K562 (cell line): ENCODE measurements around the gene TEX54. TPM values are rescaled to one million over a fixed set of nuclear protein-coding genes. Genes with fewer than 3 reads are reported as not detected.
A peak's percentile ranks its signal among the peaks of the same experiment; 100 is the strongest.

Experiments
- ARID1B ChIP-seq: fragments of 450-650 bp; IDR thresholded peaks from 2 replicates; pipeline ENCODE4 v1.6.1; 2016; ENCODE audit warnings: antibody characterized with exemption, mild to moderate bottlenecking, inconsistent platforms
- CHCHD3 ChIP-seq: fragments of 250-450 bp; sonication (Bioruptor Pico); IDR thresholded peaks from 2 replicates; pipeline ENCODE4 v2.1.2; 2022; ENCODE audit warnings: mild to moderate bottlenecking
- FOXA3 ChIP-seq, 2 experiments: fragments of 450-650 bp in 1 of 2; sonication (generic) in 1 of 2; formaldehyde crosslinking; IDR thresholded peaks in 1 of 2; conservative IDR thresholded peaks in 1 of 2; 2 replicates each; pipeline versions ENCODE4 v1.4.0 to v1.8.0; 2020 to 2022; ENCODE audit warnings: mild to moderate bottlenecking in 2 of 2, missing genetic modification reagents in 1 of 2
- FOXJ3 ChIP-seq: sonication (generic); formaldehyde crosslinking; IDR thresholded peaks from 2 replicates; pipeline ENCODE4 v1.4.0; 2020; ENCODE audit warnings: mild to moderate bottlenecking, missing genetic modification reagents
- HMGN3 ChIP-seq: IDR thresholded peaks from 2 replicates; pipeline ENCODE4 v1.6.1; 2011; ENCODE audit warnings: borderline replicate concordance, low read depth, mild to moderate bottlenecking, mixed read lengths, low read length; ENCODE audit not compliant: insufficient read length; ENCODE audit errors: extremely low read depth
- IFI16 ChIP-seq: fragments of 250-450 bp; sonication (Bioruptor Pico); IDR thresholded peaks from 2 replicates; pipeline ENCODE4 v2.1.2; 2022; ENCODE audit warnings: mild to moderate bottlenecking, inconsistent platforms
- KAT8 ChIP-seq: fragments of 450-650 bp; IDR thresholded peaks from 2 replicates; pipeline ENCODE4 v1.6.1; 2016; ENCODE audit warnings: low read depth, mild to moderate bottlenecking
- RAD21 ChIP-seq, 2 experiments: fragments of 250-450 bp in 1 of 2; fragments of 450-650 bp in 1 of 2; sonication (Bioruptor Pico) in 1 of 2; formaldehyde crosslinking in 1 of 2; IDR thresholded peaks in 1 of 2; conservative IDR thresholded peaks in 1 of 2; 2 replicates each; pipeline versions ENCODE4 v1.4.0 to v1.8.0; 2020 to 2022; ENCODE audit warnings: mild to moderate bottlenecking in 2 of 2, moderate library complexity in 1 of 2
- SMARCB1 ChIP-seq: IDR thresholded peaks from 2 replicates; pipeline ENCODE4 v1.6.1; 2011; ENCODE audit warnings: improper control_type of control experiment, low read depth; ENCODE audit not compliant: insufficient read length
- ZNF384 ChIP-seq: IDR thresholded peaks from 2 replicates; pipeline ENCODE4 v1.6.1; 2012; ENCODE audit warnings: low read depth, low read length, improper control_type of control experiment
- polyA plus RNA-seq, 8 experiments: library from polyadenylated mRNA; depleted of rRNA in 4 of 8; stranded (reverse) in 5 of 8; unstranded in 3 of 8; fragments of >200 nt; fragmentation: Nextera tagmentation in 2 of 8; fragmentation: Illumina TruSeq in 1 of 8; extraction: Ambion mirVana in 2 of 8; extraction: Trizol in 1 of 8; gene quantifications; 2 replicates each; pipeline versions ENCODE4 v1.2.1 to v1.2.3, GENCODE V29; 2011 to 2014; ENCODE audit warnings: inconsistent platforms in 1 of 8, missing spikeins in 1 of 8
- total RNA-seq, 7 experiments: library from RNA; depleted of rRNA in 6 of 7; stranded (reverse); fragments of >200 nt in 6 of 7; fragmentation: Illumina TruSeq in 2 of 7; extraction: Trizol in 2 of 7; gene quantifications; 2 replicates each; pipeline versions ENCODE4 v1.2.1 to v1.2.3, GENCODE V29; 2011 to 2021; ENCODE audit warnings: low replicate concordance in 1 of 7
- TF ChIP-seq, protein P1 (sequence below): sonication (generic); formaldehyde crosslinking; IDR thresholded peaks from 2 replicates; pipeline ENCODE4 v1.4.0; 2020; ENCODE audit warnings: mild to moderate bottlenecking, missing genetic modification reagents
- TF ChIP-seq, protein P2 (sequence below): fragments of 450-650 bp; IDR thresholded peaks from 2 replicates; pipeline ENCODE4 v1.6.1; 2016; ENCODE audit warnings: borderline replicate concordance
- TF ChIP-seq, protein P3 (sequence below): fragments of 450-650 bp; IDR thresholded peaks from 2 replicates; pipeline ENCODE4 v1.6.1; 2016; ENCODE audit warnings: low read depth

The TEX54 gene
- total and polyA plus RNA-seq, 9 of the 15 experiments (the other 6 are each of a cell fraction or from before 2014, with no cell fraction given), result not detected

DNA sequence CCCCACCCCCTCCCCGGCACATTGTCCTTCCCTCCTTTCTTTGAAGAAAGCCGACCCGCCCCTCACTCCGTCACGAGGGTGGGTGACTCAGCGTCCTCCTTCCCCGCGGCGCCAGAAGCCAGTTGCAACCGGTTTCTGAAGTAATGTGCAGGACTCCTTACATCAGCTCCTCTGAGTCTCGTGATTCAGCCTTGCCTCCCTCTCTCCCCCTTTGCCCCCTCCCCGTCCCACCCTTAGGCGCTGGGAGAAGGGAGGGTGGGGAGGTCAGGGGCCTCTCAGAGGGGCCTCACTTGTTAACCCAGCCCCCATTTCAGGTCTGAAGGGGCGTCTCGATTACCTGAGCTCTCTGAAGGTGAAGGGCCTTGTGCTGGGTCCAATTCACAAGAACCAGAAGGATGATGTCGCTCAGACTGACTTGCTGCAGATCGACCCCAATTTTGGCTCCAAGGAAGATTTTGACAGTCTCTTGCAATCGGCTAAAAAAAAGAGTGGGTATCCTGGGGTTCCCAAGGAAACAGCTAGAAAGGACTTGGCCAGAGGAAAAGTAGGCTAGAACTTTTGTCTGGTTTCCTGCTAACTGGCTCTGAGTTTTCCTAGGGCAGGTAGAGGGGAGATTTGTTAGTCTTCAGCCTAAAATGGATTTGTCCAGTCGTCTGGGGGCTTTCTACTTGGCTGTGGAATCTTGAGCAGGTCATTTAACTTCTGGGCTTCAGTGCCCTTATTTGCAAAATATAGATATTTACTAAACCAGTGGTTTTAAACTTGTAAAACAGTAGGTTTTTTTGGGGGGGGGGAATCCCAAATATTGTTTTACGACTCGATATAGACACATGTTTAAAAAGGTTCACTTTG, 49.2 kb upstream of the TEX54 start (continued):
- TF ChIP-seq FOXA3 (CRISPR knock-in tag; conservative IDR thresholded peaks at IDR 0.05 in 1 of 2, IDR thresholded peaks at IDR 0.05 in 1 of 2) (no peak), RAD21 (CRISPR knock-in tag; conservative IDR thresholded peaks at IDR 0.05 in 1 of 2, IDR thresholded peaks at IDR 0.05 in 1 of 2) (0 out of 4 replicates have a peak, but pooled peaks of 1 of the 2 experiments have one; percentile 2), KAT8 (no peak), ARID1B (peak; percentile 35; the same call in 1 of the 2 replicates), ZNF384 (0 out of 2 replicates have a peak, but pooled peaks have one; percentile 1), SMARCB1 (no peak), FOXJ3 (no peak), IFI16 (CRISPR knock-in tag) (no peak), CHCHD3 (CRISPR knock-in tag) (0 out of 2 replicates have a peak, but pooled peaks have one; percentile 29), HMGN3 (no peak)
- TF ChIP-seq, protein P1, sequence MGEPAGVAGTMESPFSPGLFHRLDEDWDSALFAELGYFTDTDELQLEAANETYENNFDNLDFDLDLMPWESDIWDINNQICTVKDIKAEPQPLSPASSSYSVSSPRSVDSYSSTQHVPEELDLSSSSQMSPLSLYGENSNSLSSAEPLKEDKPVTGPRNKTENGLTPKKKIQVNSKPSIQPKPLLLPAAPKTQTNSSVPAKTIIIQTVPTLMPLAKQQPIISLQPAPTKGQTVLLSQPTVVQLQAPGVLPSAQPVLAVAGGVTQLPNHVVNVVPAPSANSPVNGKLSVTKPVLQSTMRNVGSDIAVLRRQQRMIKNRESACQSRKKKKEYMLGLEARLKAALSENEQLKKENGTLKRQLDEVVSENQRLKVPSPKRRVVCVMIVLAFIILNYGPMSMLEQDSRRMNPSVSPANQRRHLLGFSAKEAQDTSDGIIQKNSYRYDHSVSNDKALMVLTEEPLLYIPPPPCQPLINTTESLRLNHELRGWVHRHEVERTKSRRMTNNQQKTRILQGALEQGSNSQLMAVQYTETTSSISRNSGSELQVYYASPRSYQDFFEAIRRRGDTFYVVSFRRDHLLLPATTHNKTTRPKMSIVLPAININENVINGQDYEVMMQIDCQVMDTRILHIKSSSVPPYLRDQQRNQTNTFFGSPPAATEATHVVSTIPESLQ, result no peak
- TF ChIP-seq, protein P2, sequence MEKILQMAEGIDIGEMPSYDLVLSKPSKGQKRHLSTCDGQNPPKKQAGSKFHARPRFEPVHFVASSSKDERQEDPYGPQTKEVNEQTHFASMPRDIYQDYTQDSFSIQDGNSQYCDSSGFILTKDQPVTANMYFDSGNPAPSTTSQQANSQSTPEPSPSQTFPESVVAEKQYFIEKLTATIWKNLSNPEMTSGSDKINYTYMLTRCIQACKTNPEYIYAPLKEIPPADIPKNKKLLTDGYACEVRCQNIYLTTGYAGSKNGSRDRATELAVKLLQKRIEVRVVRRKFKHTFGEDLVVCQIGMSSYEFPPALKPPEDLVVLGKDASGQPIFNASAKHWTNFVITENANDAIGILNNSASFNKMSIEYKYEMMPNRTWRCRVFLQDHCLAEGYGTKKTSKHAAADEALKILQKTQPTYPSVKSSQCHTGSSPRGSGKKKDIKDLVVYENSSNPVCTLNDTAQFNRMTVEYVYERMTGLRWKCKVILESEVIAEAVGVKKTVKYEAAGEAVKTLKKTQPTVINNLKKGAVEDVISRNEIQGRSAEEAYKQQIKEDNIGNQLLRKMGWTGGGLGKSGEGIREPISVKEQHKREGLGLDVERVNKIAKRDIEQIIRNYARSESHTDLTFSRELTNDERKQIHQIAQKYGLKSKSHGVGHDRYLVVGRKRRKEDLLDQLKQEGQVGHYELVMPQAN, result no peak
- TF ChIP-seq, protein P3, sequence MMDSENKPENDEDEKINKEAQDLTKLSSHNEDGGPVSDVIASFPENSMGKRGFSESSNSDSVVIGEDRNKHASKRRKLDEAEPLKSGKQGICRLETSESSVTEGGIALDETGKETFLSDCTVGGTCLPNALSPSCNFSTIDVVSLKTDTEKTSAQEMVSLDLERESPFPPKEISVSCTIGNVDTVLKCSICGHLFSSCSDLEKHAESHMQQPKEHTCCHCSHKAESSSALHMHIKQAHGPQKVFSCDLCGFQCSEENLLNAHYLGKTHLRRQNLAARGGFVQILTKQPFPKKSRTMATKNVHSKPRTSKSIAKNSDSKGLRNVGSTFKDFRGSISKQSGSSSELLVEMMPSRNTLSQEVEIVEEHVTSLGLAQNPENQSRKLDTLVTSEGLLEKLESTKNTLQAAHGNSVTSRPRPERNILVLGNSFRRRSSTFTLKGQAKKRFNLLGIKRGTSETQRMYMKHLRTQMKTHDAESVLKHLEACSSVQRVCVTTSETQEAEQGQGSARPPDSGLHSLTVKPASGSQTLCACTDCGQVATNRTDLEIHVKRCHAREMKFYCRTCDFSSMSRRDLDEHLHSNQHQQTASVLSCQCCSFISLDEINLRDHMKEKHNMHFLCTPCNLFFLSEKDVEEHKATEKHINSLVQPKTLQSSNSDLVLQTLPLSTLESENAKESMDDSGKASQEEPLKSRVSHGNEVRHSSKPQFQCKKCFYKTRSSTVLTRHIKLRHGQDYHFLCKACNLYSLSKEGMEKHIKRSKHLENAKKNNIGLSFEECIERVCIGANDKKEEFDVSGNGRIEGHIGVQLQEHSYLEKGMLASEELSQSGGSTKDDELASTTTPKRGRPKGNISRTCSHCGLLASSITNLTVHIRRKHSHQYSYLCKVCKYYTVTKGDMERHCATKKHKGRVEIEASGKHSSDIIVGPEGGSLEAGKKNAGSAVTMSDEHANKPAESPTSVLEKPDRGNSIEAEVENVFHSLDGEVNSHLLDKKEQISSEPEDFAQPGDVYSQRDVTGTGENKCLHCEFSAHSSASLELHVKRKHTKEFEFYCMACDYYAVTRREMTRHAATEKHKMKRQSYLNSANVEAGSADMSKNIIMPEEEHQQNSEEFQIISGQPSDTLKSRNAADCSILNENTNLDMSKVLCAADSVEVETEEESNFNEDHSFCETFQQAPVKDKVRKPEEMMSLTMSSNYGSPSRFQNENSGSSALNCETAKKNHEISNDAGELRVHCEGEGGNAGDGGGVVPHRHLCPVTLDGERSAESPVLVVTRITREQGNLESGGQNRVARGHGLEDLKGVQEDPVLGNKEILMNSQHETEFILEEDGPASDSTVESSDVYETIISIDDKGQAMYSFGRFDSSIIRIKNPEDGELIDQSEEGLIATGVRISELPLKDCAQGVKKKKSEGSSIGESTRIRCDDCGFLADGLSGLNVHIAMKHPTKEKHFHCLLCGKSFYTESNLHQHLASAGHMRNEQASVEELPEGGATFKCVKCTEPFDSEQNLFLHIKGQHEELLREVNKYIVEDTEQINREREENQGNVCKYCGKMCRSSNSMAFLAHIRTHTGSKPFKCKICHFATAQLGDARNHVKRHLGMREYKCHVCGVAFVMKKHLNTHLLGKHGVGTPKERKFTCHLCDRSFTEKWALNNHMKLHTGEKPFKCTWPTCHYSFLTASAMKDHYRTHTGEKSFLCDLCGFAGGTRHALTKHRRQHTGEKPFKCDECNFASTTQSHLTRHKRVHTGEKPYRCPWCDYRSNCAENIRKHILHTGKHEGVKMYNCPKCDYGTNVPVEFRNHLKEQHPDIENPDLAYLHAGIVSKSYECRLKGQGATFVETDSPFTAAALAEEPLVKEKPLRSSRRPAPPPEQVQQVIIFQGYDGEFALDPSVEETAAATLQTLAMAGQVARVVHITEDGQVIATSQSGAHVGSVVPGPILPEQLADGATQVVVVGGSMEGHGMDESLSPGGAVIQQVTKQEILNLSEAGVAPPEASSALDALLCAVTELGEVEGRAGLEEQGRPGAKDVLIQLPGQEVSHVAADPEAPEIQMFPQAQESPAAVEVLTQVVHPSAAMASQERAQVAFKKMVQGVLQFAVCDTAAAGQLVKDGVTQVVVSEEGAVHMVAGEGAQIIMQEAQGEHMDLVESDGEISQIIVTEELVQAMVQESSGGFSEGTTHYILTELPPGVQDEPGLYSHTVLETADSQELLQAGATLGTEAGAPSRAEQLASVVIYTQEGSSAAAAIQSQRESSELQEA, result no peak
